Measurements from ENCODE around the gene CDK1.

DNA sequence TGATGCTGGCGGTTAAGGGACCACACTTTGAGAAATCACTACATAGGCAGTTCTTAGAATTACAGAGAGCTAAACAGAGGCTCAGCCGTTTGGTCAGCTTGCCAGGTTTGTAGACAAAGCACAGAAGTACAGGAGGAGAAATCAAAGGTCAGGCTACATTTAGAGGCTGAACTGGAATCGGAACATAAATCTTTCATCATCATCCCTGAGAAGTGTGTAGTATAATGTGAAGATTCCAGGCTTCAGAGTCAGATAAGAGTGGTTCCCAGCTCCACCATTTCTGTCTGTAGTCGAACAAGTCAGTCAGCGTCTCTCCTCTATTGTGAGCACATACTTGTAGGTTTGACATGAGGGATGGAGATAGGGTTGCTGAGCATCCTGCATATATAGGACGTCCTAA lies 18.9 kb downstream of the CDK1 start:
- TF ChIP-seq BHLHE40 (IDR thresholded peaks at IDR 0.05; ENCODE audit: borderline replicate concordance) (no peak), SP1 (IDR thresholded peaks at IDR 0.05) (no peak), SUZ12 (IDR thresholded peaks at IDR 0.05) (no peak), HDGF (IDR thresholded peaks at IDR 0.05; ENCODE audit: borderline replicate concordance) (no peak), ZNF384 (IDR thresholded peaks at IDR 0.05) (no peak), TARDBP (IDR thresholded peaks at IDR 0.05) (no peak), ELF4 (IDR thresholded peaks at IDR 0.05) (no peak), FOXA1 (IDR thresholded peaks at IDR 0.05) (no peak), FOXK2 (IDR thresholded peaks at IDR 0.05) (no peak), ARNT (IDR thresholded peaks at IDR 0.05) (no peak), FOXM1 (IDR thresholded peaks at IDR 0.05; ENCODE audit: borderline replicate concordance) (no peak), LEF1 (IDR thresholded peaks at IDR 0.05; ENCODE audit: borderline replicate concordance) (no peak)
- TF ChIP-seq, protein P1, sequence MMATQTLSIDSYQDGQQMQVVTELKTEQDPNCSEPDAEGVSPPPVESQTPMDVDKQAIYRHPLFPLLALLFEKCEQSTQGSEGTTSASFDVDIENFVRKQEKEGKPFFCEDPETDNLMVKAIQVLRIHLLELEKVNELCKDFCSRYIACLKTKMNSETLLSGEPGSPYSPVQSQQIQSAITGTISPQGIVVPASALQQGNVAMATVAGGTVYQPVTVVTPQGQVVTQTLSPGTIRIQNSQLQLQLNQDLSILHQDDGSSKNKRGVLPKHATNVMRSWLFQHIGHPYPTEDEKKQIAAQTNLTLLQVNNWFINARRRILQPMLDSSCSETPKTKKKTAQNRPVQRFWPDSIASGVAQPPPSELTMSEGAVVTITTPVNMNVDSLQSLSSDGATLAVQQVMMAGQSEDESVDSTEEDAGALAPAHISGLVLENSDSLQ (IDR thresholded peaks at IDR 0.05), result no peak
